Effector CD8-positive, alpha-beta T cell (primary cell): ENCODE results near the gene CLIP3.
"Not testable (repeated sequence)": the region's sequence is repeated elsewhere in the genome, so short reads cannot be mapped to it uniquely, and the experiment has no call there.

Source experiments
- DNase-seq: peaks from one replicate; lab custom pipeline; 2025; lab: John Stamatoyannopoulos, UW
- total RNA-seq, 4 experiments: gene quantifications; one replicate each; lab custom pipeline; 2026; lab: John Stamatoyannopoulos, UW

CLIP3 gene, protein sequence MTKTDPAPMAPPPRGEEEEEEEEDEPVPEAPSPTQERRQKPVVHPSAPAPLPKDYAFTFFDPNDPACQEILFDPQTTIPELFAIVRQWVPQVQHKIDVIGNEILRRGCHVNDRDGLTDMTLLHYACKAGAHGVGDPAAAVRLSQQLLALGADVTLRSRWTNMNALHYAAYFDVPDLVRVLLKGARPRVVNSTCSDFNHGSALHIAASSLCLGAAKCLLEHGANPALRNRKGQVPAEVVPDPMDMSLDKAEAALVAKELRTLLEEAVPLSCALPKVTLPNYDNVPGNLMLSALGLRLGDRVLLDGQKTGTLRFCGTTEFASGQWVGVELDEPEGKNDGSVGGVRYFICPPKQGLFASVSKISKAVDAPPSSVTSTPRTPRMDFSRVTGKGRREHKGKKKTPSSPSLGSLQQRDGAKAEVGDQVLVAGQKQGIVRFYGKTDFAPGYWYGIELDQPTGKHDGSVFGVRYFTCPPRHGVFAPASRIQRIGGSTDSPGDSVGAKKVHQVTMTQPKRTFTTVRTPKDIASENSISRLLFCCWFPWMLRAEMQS
- 0 to 1.6 (median 0.70) reads per million in 4 experiments for total RNA-seq

- DNase-seq = peak; percentile 26
These were observed at the start of gene CLIP3 for GRCh38 chr19:36032251-36033104. Gene CLIP3 (minus strand): TSS chr19:36032873. CDS start chr19:36032357, 516 bp downstream.

GRCh38 chr19:36081894-36082293 is 49.2 kb upstream of the CLIP3 start:
- no peak for DNase-seq

DNA sequence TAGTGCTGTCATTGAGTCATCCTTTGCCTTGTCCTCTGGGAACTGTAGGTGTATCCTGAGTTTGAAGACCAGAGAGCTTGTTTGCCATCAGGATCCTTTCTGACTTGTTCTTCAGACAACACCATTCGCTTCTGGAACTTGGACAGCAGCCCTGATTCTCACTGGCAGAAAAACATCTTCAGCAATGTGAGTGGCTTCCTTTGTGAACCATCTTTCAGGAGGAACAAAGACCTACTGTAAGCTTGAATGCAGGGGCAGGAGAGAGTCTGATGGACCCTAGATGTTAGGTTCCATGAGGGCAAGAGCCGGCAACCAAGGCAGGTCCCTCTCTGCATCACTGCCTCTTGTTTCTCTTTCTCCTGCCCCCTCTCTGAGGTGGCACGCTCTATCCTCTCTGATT is 48.7 kb upstream of the CLIP3 start:
- no peak for DNase-seq

GRCh38 chr19:36079389-36079945 is 46.8 kb upstream of the CLIP3 start:
- no peak for DNase-seq

DNA sequence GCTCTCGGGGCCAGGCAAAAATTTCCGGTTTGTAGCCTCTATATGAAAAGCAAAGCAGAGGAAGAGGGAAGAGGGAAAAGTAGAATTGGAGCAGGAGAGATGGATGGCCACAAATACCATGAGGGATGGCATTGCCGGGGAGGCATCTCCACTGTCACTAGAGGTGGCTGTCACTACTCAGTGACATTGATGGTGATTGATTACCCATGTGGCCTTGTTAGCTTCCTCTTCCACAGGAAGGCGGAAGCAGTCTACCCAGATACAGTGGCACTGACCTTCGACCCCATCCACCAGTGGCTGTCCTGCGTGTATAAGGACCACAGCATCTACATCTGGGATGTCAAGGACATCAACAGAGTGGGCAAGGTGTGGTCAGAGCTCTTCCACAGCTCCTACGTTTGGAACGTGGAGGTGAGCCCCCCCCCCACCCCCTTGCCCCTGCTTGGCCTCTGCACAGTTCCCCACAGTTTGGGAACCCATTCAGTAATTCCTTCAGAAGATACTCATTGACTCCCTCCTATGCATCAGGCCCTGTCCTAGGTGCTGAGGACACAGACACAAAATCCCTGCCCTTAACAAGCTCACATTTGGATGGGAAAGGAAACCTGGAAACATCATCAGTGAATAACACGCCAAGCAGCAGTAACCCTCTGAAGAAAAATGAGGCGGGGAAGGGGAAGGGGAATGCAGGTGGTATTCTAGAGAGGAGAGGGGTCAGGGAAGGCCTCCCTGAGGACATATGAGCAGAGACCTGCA is 40.6 kb upstream of the CLIP3 start:
- no peak for DNase-seq

DNA sequence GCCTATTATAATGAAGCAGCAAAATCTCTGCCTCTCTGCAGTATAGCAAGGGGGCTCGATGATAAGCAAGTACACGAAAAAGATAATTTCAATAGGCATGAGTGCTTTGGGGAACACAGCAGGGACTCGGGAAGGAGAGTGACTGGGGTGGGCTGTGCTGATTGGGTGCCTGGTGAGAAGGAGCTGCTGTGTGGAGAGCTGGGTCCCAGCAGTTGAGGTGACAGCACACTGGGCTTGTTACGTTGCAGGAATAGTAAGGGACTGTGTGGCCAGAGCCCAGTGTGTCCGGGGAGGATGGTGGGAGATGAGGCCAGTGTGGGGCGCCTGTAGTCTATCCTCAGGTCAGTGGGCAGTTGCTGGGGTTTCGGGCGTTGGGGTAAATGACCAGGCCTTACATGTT is 39.4 kb upstream of the CLIP3 start:
- DNase-seq = no peak

DNA sequence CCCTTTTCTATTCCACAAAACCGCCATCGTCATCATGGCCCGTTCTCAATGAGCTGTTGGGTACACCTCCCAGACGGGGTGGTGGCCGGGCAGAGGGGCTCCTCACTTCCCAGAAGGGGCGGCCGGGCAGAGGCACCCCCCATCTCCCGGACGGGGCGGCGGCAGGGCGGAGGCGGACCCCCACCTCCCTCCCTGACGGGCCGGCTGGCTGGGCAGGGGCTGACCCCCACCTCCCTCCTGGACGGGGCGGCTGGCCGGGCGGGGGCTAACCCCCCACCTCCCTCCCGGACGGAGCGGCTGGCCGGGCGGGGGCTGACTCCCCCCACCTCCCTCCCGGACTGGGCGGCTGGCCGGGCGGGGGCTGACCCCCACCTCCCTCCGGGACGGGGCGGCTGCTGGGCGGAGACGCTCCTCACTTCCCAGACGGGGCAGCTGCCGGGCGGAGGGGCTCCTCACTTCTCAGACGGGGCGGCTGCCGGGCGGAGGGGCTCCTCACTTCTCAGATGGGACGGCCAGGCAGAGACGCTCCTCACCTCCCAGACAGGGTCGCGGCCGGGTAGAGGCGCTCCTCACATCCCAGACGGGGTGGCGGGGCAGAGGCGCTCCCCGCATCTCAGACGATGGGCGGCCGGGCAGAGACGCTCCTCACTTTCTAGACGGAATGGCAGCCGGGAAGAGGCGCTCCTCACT is 36.3 kb upstream of the CLIP3 start:
- not testable (repeated sequence) for DNase-seq

GRCh38 chr19:36067681-36068080 is 35.0 kb upstream of the CLIP3 start:
- DNase-seq = no peak

DNA sequence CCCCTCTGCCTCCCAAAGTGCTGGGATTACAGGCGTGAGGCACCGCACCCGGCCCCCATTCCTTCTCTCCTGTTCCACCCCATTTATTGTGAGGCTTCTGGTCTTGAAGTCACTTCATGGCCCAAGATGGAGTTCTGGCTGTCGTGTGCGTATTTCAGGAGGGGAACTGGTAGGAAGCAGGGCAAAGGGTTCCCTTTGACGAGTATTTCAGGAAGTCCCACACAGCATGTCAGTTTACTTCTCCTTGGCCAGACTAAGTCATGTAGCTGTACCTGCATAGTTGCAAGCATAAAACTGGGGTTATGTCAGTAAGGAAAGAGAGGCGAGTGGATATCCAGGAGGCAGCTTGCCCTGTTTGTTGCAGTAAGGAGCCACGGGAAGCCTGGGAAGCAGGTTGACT is 32.2 kb upstream of the CLIP3 start:
- DNase-seq = no peak

- DNase-seq = no peak
These were observed 28.7 kb upstream of the CLIP3 start for GRCh38 chr19:36061367-36061766.

- DNase-seq = no peak
These were observed 27.8 kb upstream of the CLIP3 start for GRCh38 chr19:36060430-36060829.

- DNase-seq = no peak
These were observed 26.7 kb upstream of the CLIP3 start for GRCh38 chr19:36059180-36059910.

GRCh38 chr19:36058481-36059179 is 26.0 kb upstream of the CLIP3 start:
- no peak for DNase-seq

DNA sequence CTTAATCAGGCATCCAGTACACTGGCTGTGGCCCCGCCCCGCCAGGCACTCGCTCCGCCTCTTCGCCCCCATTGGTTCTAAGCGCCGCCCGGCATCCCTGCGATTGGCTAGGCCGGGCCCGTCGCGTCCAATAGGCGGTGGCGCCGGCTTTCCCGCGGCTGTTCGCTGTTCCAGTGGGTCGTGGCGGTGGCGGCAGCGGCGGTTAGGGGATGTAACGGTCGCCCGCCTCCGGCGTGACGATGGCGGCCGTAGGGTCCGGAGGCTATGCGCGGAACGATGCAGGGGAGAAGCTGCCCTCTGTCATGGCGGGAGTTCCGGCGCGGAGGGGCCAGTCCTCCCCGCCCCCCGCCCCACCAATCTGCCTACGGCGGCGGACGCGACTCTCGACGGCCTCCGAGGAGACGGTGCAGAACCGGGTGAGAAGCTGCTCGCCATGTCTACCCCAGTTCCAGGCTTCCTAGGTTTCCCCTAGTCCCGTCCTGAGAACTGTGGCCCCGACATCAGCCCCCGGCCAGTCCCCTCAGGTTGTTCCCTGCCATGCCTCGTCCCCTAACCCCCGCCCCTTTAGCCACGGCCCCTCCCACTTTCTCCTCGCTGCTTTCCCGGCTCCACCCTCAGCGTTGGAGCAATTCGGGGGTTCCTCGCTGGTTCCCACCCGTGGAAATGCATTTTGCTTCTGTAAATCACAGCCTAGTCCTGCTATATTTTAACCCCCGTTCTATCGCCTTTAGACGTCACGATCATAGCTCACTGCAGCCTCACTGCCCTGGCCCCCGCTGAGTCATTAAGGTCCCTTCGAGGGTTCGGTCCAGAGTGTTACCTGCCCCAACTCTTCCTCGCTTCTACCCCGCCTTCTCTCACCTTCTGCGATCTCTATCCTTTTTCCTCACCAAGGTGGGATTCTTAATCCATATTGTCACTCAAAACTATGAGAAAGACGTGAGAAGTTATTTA is 22.3 kb upstream of the CLIP3 start, which contains the start of gene WDR62:
WDR62 (plus strand) TSS at position 165 of the 954 bp plus-strand sequence; CDS start at position 240, 75 bp downstream.
- DNase-seq = peak; percentile 95

GRCh38 chr19:36054119-36054732 is 21.6 kb upstream of the CLIP3 start, which contains the start of gene THAP8:
Gene THAP8 (minus strand): TSS chr19:36054285. CDS start chr19:36054217, 68 bp downstream.
- peak; percentile 99 for DNase-seq

DNA sequence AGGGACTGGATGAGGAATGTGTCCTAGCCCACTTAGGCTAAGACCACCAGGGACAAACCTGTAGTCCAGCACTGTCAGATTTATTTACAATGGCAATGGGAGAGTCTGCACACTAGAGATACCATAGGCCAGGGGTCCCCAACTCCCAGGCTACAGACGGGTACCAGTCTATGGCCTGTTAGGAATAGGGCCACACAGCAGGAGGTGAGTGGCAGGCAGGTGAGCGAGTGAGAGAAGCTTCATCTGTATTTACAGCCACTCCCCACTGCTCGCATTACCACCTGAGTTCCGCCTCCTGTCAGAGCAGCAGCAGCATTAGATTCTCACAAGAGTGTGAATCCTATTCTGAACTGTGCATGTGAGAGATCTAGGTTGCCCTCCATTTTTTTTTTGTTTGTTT is 19.0 kb upstream of the CLIP3 start:
- DNase-seq = no peak

- no peak for DNase-seq
These were observed 18.6 kb upstream of the CLIP3 start for GRCh38 chr19:36051236-36051635.
